ENCODE data around the gene CCDC33.

Gene CCDC33

DNA sequence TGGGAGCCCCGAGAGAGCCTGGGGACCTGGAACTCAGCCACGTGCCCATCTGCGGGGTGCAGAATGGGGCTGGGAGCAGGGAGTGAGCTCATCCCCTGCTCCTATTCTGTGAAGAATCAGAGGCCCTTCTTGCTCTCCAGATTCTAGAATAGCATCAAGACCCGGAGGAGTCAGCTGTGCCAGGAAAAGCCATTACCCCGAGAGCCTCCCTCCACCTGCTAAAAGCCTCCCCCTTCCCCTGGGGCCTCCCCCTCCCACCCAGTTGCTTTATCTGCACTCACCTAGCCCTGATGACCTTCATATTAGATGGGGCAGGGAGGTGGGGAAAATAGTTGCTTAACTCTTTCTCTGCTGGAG, 23.1 kb downstream of the CCDC33 start:
- no peak overlapping the region for H3K27ac ChIP-seq (ENCODE audit: low read depth, low read length)
- H3K56ac ChIP-seq (ENCODE audit: low read length), result no peak overlapping the region
- H2BK120ac ChIP-seq (ENCODE audit: low read depth, low read length), result no peak overlapping the region
- no peaks in the 10 kb centered on the region for H3K27me3 ChIP-seq (ENCODE audit: insufficient read depth, low read length, poor library complexity)
- H3K4me1 ChIP-seq (ENCODE audit: control insufficient read depth, low read depth, low read length), result peaks cover 3% of the 10 kb centered on the region
- no peaks in the 10 kb centered on the region for H3K79me1 ChIP-seq (ENCODE audit: low read length)
- H3K4me2 ChIP-seq (ENCODE audit: low read length), result no peak overlapping the region
- WGBS (ENCODE audit: extremely low coverage, insufficient coverage, low lambda C conversion rate), result no CpG with 5 or more reads among the region's 5 CpGs
- no peak overlapping the region for H3K23ac ChIP-seq (ENCODE audit: low read length)
- H3K4ac ChIP-seq (ENCODE audit: low read depth, low read length), result no peak overlapping the region
- H2BK15ac ChIP-seq (replicated peaks; ENCODE audit: low read depth), result no peak overlapping the region
- H3K4me3 ChIP-seq (ENCODE audit: low read length), result no peak overlapping the region
- no peaks in the 10 kb centered on the region for H3K79me2 ChIP-seq (ENCODE audit: control insufficient read depth, insufficient read depth, low read length)
- no peak for DNase-seq
- no peak overlapping the region for H2AK5ac ChIP-seq (ENCODE audit: low read length)
- H3K9ac ChIP-seq (ENCODE audit: low read length), result no peak overlapping the region
- H4K8ac ChIP-seq (ENCODE audit: low read depth, low read length), result no peak overlapping the region
- no peak overlapping the region for H2BK5ac ChIP-seq (ENCODE audit: low read length)
- H3K18ac ChIP-seq (ENCODE audit: low read length), result no peak overlapping the region
- H4K5ac ChIP-seq (ENCODE audit: low read length), result no peak overlapping the region
- no peaks in the 10 kb centered on the region for H3K36me3 ChIP-seq (ENCODE audit: control insufficient read depth, insufficient read depth, low read length)

DNA sequence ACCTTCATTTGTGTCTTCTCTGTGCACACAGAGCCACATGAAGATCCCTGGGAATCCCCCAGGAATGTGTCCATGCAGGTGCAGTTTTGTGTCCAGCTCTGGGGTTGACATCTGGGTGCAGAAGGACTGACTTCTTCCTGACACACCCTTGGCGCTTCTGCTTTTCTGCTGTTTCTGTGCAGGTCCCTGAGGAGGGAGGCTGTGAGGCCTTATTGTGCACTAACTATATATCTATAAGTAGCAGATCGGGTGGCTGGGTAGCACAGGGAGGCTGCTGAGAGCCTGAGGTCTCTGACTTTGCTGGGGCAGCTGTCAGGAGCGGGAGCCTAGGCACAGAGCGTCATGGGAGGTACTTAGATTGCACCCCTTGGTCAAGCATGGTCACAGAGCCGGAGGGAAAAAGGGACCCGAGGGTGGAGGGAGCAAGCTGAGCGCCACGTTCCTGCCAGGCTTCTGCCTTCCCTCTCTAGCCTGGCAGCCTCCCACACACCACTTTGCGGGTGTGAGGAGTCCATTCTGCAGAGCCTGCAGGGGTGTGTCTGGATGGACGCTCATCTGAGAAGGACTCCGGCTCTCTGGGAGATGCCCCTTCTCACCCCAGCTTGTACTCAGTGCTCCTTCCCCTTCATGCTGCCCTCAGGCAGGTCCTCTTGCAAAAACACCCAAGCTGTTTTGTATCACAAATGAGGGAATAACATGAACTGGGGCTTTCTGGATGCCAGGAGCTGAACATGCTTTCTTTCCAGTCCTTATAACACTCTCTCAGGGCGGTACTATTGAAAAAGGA, 23.9 kb downstream of the CCDC33 start:
- Histone ChIP-seq H3K4ac (ENCODE audit: low read depth, low read length) (no peak overlapping the region), H3K79me2 (ENCODE audit: control insufficient read depth, insufficient read depth, low read length) (no peaks in the 10 kb centered on the region), H3K79me1 (ENCODE audit: low read length) (no peaks in the 10 kb centered on the region), H3K4me1 (ENCODE audit: control insufficient read depth, low read depth, low read length) (peaks cover 3% of the 10 kb centered on the region), H3K9ac (ENCODE audit: low read length) (no peak overlapping the region), H4K8ac (ENCODE audit: low read depth, low read length) (no peak overlapping the region), H3K4me3 (ENCODE audit: low read length) (no peak overlapping the region), H3K56ac (ENCODE audit: low read length) (no peak overlapping the region), H4K5ac (ENCODE audit: low read length) (no peak overlapping the region), H3K23ac (ENCODE audit: low read length) (no peak overlapping the region), H3K18ac (ENCODE audit: low read length) (no peak overlapping the region), H3K27ac (ENCODE audit: low read depth, low read length) (no peak overlapping the region), H2BK120ac (ENCODE audit: low read depth, low read length) (no peak overlapping the region), H3K4me2 (ENCODE audit: low read length) (no peak overlapping the region), H3K36me3 (ENCODE audit: control insufficient read depth, insufficient read depth, low read length) (no peaks in the 10 kb centered on the region), H2BK15ac (replicated peaks; ENCODE audit: low read depth) (no peak overlapping the region), H2BK5ac (ENCODE audit: low read length) (no peak overlapping the region), H2AK5ac (ENCODE audit: low read length) (no peak overlapping the region), H3K27me3 (ENCODE audit: insufficient read depth, low read length, poor library complexity) (no peaks in the 10 kb centered on the region)
- no peak for DNase-seq
- WGBS (ENCODE audit: extremely low coverage, insufficient coverage, low lambda C conversion rate), result no CpG with 5 or more reads among the region's 12 CpGs

DNA sequence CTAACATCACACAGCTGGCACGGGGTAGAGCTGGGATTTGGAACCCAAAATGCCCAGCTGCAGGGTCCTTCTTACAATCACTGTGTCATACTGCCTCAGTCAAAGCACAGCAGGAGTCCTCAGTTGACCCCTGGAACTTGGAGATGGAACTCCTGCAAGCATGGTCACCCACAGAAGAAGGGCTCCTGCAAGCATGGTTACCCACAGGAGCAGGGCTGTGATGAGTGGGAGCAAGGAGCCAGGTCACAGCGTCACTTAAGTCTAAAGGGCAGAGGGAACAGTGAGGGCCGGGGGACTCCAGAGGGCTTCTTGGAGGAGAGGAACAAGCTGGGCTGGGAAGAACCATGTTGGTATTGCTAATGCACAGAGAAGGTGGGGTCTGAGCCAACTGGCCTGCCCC, 24.9 kb downstream of the CCDC33 start:
- H3K4me1 ChIP-seq (ENCODE audit: control insufficient read depth, low read depth, low read length), result peaks cover 3% of the 10 kb centered on the region
- no peak overlapping the region for H2BK15ac ChIP-seq (replicated peaks; ENCODE audit: low read depth)
- DNase-seq, result no peak
- H4K5ac ChIP-seq (ENCODE audit: low read length), result no peak overlapping the region
- no peak overlapping the region for H3K4ac ChIP-seq (ENCODE audit: low read depth, low read length)
- no peak overlapping the region for H3K18ac ChIP-seq (ENCODE audit: low read length)
- H3K4me2 ChIP-seq (ENCODE audit: low read length), result no peak overlapping the region
- no peaks in the 10 kb centered on the region for H3K36me3 ChIP-seq (ENCODE audit: control insufficient read depth, insufficient read depth, low read length)
- H3K79me2 ChIP-seq (ENCODE audit: control insufficient read depth, insufficient read depth, low read length), result no peaks in the 10 kb centered on the region
- H4K8ac ChIP-seq (ENCODE audit: low read depth, low read length), result no peak overlapping the region
- no peak overlapping the region for H3K27ac ChIP-seq (ENCODE audit: low read depth, low read length)
- H3K56ac ChIP-seq (ENCODE audit: low read length), result no peak overlapping the region
- WGBS (ENCODE audit: extremely low coverage, insufficient coverage, low lambda C conversion rate), result no CpG with 5 or more reads among the region's 3 CpGs
- H2BK5ac ChIP-seq (ENCODE audit: low read length), result no peak overlapping the region
- H3K23ac ChIP-seq (ENCODE audit: low read length), result no peak overlapping the region
- no peaks in the 10 kb centered on the region for H3K79me1 ChIP-seq (ENCODE audit: low read length)
- H3K9ac ChIP-seq (ENCODE audit: low read length), result no peak overlapping the region
- no peak overlapping the region for H2BK120ac ChIP-seq (ENCODE audit: low read depth, low read length)
- no peak overlapping the region for H2AK5ac ChIP-seq (ENCODE audit: low read length)
- no peaks in the 10 kb centered on the region for H3K27me3 ChIP-seq (ENCODE audit: insufficient read depth, low read length, poor library complexity)
- no peak overlapping the region for H3K4me3 ChIP-seq (ENCODE audit: low read length)

DNA sequence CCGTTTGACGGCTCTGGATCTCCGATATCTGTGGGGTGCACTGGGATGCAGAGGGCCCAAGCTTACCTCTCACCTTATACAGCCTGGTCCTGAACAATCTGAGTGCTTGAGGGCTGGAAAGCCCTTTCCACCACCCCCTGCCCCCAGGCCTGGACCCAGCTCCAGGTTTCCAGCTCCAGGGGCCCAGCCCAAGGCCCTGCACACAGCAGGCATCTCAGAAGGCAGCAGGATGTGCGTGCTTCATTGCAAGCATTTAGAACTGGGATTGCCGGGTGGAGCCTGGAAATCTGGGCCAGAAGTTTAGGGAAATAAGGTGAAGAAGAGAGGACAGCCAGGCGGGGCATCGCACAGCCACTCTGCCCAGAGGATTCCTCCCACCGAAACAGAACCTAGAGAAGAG, 25.6 kb downstream of the CCDC33 start:
- peaks cover 3% of the 10 kb centered on the region for H3K4me1 ChIP-seq (ENCODE audit: control insufficient read depth, low read depth, low read length)
- H3K9ac ChIP-seq (ENCODE audit: low read length), result no peak overlapping the region
- H3K23ac ChIP-seq (ENCODE audit: low read length), result no peak overlapping the region
- H3K4me2 ChIP-seq (ENCODE audit: low read length), result no peak overlapping the region
- no peak overlapping the region for H2BK15ac ChIP-seq (replicated peaks; ENCODE audit: low read depth)
- H3K79me2 ChIP-seq (ENCODE audit: control insufficient read depth, insufficient read depth, low read length), result no peaks in the 10 kb centered on the region
- no peak overlapping the region for H3K27ac ChIP-seq (ENCODE audit: low read depth, low read length)
- H3K56ac ChIP-seq (ENCODE audit: low read length), result no peak overlapping the region
- no peak overlapping the region for H3K4ac ChIP-seq (ENCODE audit: low read depth, low read length)
- H3K36me3 ChIP-seq (ENCODE audit: control insufficient read depth, insufficient read depth, low read length), result no peaks in the 10 kb centered on the region
- H4K5ac ChIP-seq (ENCODE audit: low read length), result no peak overlapping the region
- no CpG with 5 or more reads among the region's 8 CpGs for WGBS (ENCODE audit: extremely low coverage, insufficient coverage, low lambda C conversion rate)
- no peaks in the 10 kb centered on the region for H3K27me3 ChIP-seq (ENCODE audit: insufficient read depth, low read length, poor library complexity)
- H2BK120ac ChIP-seq (ENCODE audit: low read depth, low read length), result no peak overlapping the region
- H2AK5ac ChIP-seq (ENCODE audit: low read length), result no peak overlapping the region
- H3K4me3 ChIP-seq (ENCODE audit: low read length), result no peak overlapping the region
- H3K79me1 ChIP-seq (ENCODE audit: low read length), result no peaks in the 10 kb centered on the region
- H2BK5ac ChIP-seq (ENCODE audit: low read length), result no peak overlapping the region
- no peak overlapping the region for H3K18ac ChIP-seq (ENCODE audit: low read length)
- no peak for DNase-seq
- H4K8ac ChIP-seq (ENCODE audit: low read depth, low read length), result no peak overlapping the region

DNA sequence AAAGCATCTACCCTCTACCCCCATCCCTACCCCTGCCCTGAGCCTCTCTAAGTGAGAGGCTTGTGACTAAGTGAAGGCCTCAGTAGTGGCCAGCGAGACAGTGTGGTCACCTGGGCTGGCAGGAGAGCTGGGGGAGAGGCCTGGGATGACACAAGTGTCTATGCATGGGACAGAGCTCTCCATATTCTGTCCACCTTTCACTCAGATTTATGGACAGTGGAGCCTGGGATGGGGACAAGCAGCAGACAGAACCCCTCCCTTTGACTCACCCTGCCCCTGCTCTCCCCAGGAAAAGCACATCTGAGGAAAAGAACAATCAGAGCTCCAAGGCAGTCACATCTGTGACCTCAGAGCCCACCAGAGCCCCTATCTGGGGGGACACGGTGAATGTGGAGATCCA, 26.0 kb downstream of the CCDC33 start:
- no peak overlapping the region for H2BK5ac ChIP-seq (ENCODE audit: low read length)
- no peak for DNase-seq
- H4K8ac ChIP-seq (ENCODE audit: low read depth, low read length), result no peak overlapping the region
- no peaks in the 10 kb centered on the region for H3K79me2 ChIP-seq (ENCODE audit: control insufficient read depth, insufficient read depth, low read length)
- H3K23ac ChIP-seq (ENCODE audit: low read length), result no peak overlapping the region
- H3K79me1 ChIP-seq (ENCODE audit: low read length), result no peaks in the 10 kb centered on the region
- H3K18ac ChIP-seq (ENCODE audit: low read length), result no peak overlapping the region
- no peak overlapping the region for H3K4me2 ChIP-seq (ENCODE audit: low read length)
- H3K27ac ChIP-seq (ENCODE audit: low read depth, low read length), result no peak overlapping the region
- no peak overlapping the region for H3K4ac ChIP-seq (ENCODE audit: low read depth, low read length)
- no peak overlapping the region for H3K9ac ChIP-seq (ENCODE audit: low read length)
- no peak overlapping the region for H3K4me3 ChIP-seq (ENCODE audit: low read length)
- no peak overlapping the region for H3K56ac ChIP-seq (ENCODE audit: low read length)
- no peak overlapping the region for H2BK15ac ChIP-seq (replicated peaks; ENCODE audit: low read depth)
- no peak overlapping the region for H2BK120ac ChIP-seq (ENCODE audit: low read depth, low read length)
- H2AK5ac ChIP-seq (ENCODE audit: low read length), result no peak overlapping the region
- H3K36me3 ChIP-seq (ENCODE audit: control insufficient read depth, insufficient read depth, low read length), result no peaks in the 10 kb centered on the region
- H3K27me3 ChIP-seq (ENCODE audit: insufficient read depth, low read length, poor library complexity), result no peaks in the 10 kb centered on the region
- no CpG with 5 or more reads among the region's 2 CpGs for WGBS (ENCODE audit: extremely low coverage, insufficient coverage, low lambda C conversion rate)
- peaks cover 3% of the 10 kb centered on the region for H3K4me1 ChIP-seq (ENCODE audit: control insufficient read depth, low read depth, low read length)
- H4K5ac ChIP-seq (ENCODE audit: low read length), result no peak overlapping the region

DNA sequence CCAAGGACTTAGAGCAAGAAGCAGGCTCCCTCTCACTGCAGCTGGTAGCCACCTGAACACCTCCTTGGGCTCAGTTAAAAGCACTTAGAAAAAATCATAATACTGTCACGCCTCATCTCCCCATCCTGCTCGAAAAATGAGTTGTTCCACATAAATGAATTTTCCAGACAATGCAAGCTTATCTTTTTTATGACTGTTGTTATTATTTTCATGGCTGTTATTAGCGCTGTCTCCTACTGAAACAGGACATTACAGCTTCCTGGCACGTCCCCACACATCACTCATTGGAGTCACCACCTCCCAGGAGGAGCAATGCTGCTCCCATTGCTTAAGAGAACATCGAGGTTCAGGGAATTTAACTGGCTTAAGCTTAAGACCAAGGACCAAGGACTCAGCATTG, 26.5 kb downstream of the CCDC33 start:
- Histone ChIP-seq H3K27ac (ENCODE audit: low read depth, low read length) (no peak overlapping the region), H3K4me2 (ENCODE audit: low read length) (no peak overlapping the region), H3K27me3 (ENCODE audit: insufficient read depth, low read length, poor library complexity) (no peaks in the 10 kb centered on the region), H3K4me1 (ENCODE audit: control insufficient read depth, low read depth, low read length) (peaks cover 3% of the 10 kb centered on the region), H3K18ac (ENCODE audit: low read length) (no peak overlapping the region), H3K79me2 (ENCODE audit: control insufficient read depth, insufficient read depth, low read length) (no peaks in the 10 kb centered on the region), H2BK5ac (ENCODE audit: low read length) (no peak overlapping the region), H2BK120ac (ENCODE audit: low read depth, low read length) (no peak overlapping the region), H3K4me3 (ENCODE audit: low read length) (no peak overlapping the region), H3K9ac (ENCODE audit: low read length) (no peak overlapping the region), H3K4ac (ENCODE audit: low read depth, low read length) (no peak overlapping the region), H2BK15ac (replicated peaks; ENCODE audit: low read depth) (no peak overlapping the region), H2AK5ac (ENCODE audit: low read length) (no peak overlapping the region), H3K79me1 (ENCODE audit: low read length) (no peaks in the 10 kb centered on the region), H3K36me3 (ENCODE audit: control insufficient read depth, insufficient read depth, low read length) (no peaks in the 10 kb centered on the region), H4K8ac (ENCODE audit: low read depth, low read length) (no peak overlapping the region), H4K5ac (ENCODE audit: low read length) (no peak overlapping the region), H3K23ac (ENCODE audit: low read length) (no peak overlapping the region), H3K56ac (ENCODE audit: low read length) (no peak overlapping the region)
- no peak for DNase-seq
- WGBS (ENCODE audit: extremely low coverage, insufficient coverage, low lambda C conversion rate), result no CpG with 5 or more reads among the region's 5 CpGs
